K562 (cell line): ENCODE data around the gene SPG21. TPM values are rescaled to one million over a fixed set of nuclear protein-coding genes. Genes with fewer than 3 reads are reported as not detected.

Experiments
- DACH1 ChIP-seq: fragments of 450-650 bp; IDR thresholded peaks from 2 replicates; pipeline ENCODE4 v1.6.1; 2018; ENCODE audit not compliant: partially characterized antibody
- ELF2 ChIP-seq: fragments of 250-450 bp; sonication (Bioruptor Pico); IDR thresholded peaks from 2 replicates; pipeline ENCODE4 v1.5.0; 2021; ENCODE audit warnings: mild to moderate bottlenecking
- ETS1 ChIP-seq: conservative IDR thresholded peaks from 2 replicates; pipeline ENCODE4 v1.6.1; 2011; ENCODE audit warnings: low read depth, mild to moderate bottlenecking, low read length; ENCODE audit not compliant: control insufficient read depth
- ETV6 ChIP-seq, 3 experiments: fragments of 150-350 bp in 1 of 3; sonication (generic) in 1 of 3; formaldehyde crosslinking in 1 of 3; IDR thresholded peaks; 2 replicates each; pipeline versions ENCODE4 v1.6.1 to v1.8.0; 2014 to 2022; ENCODE audit warnings: borderline replicate concordance in 2 of 3, low read depth in 2 of 3, antibody characterized with exemption in 1 of 3, low read length in 1 of 3, mild to moderate bottlenecking in 1 of 3, missing genetic modification reagents in 1 of 3
- FOXJ2 ChIP-seq: fragments of 200-800 bp; sonication (Bioruptor generic); IDR thresholded peaks from 2 replicates; pipeline ENCODE4 v1.6.1; 2016; ENCODE audit warnings: missing genetic modification characterization, missing compliant biosample characterization
- HCFC1 ChIP-seq: IDR thresholded peaks from 2 replicates; pipeline ENCODE4 v1.6.1; 2012; ENCODE audit warnings: low read depth, low read length, improper control_type of control experiment
- IFI16 ChIP-seq: fragments of 250-450 bp; sonication (Bioruptor Pico); IDR thresholded peaks from 2 replicates; pipeline ENCODE4 v2.1.2; 2022; ENCODE audit warnings: mild to moderate bottlenecking, inconsistent platforms
- MLLT1 ChIP-seq, 2 experiments: fragments of 450-650 bp; IDR thresholded peaks; 2 replicates each; pipeline ENCODE4 v1.6.1; 2016
- NCOA2 ChIP-seq, 2 experiments: fragments of 450-650 bp; IDR thresholded peaks; 2 replicates each; pipeline ENCODE4 v1.6.1; 2018; ENCODE audit warnings: mild to moderate bottlenecking in 2 of 2, moderate library complexity in 1 of 2; ENCODE audit not compliant: partially characterized antibody in 2 of 2
- NFIC ChIP-seq: fragments of 450-650 bp; IDR thresholded peaks from 2 replicates; pipeline ENCODE4 v1.6.1; 2017; ENCODE audit warnings: mild to moderate bottlenecking, inconsistent platforms
- PHF20 ChIP-seq: fragments of 450-650 bp; IDR thresholded peaks from 2 replicates; pipeline ENCODE4 v1.6.1; 2018; ENCODE audit not compliant: partially characterized antibody
- POLR2AphosphoS5 ChIP-seq: IDR thresholded peaks from 2 replicates; pipeline ENCODE4 v1.6.1; 2011; ENCODE audit warnings: mild to moderate bottlenecking, low read depth, low read length, moderate library complexity; ENCODE audit not compliant: control insufficient read depth, insufficient read depth
- POLR2G ChIP-seq: fragments of 200-400 bp; formaldehyde crosslinking; IDR thresholded peaks from 2 replicates; pipeline ENCODE4 v1.6.1; 2017; ENCODE audit warnings: low read depth, mild to moderate bottlenecking, antibody characterized with exemption, low read length, moderate library complexity
- PRPF4 ChIP-seq: fragments of 200-400 bp; formaldehyde crosslinking; IDR thresholded peaks from one replicate; pipeline ENCODE4 v1.6.1; 2017; ENCODE audit warnings: low read length, low read depth, mild to moderate bottlenecking; ENCODE audit not compliant: insufficient read depth, poor library complexity, severe bottlenecking
- TEAD1 ChIP-seq, 2 experiments: fragments of 450-650 bp in 1 of 2; sonication (generic) in 1 of 2; formaldehyde crosslinking; IDR thresholded peaks; 2 replicates each; pipeline versions ENCODE4 v1.4.0 to v1.8.0; 2020 to 2022; ENCODE audit warnings: mild to moderate bottlenecking in 2 of 2, missing genetic modification reagents in 1 of 2
- YY1 ChIP-seq, 3 experiments: IDR thresholded peaks; 2 replicates each; pipeline ENCODE4 v1.6.1; 2011; ENCODE audit warnings: low read length in 2 of 3, mild to moderate bottlenecking in 2 of 3, moderate library complexity in 2 of 3, borderline replicate concordance in 1 of 3, control low read depth in 1 of 3, low read depth in 1 of 3; ENCODE audit not compliant: insufficient read depth in 3 of 3, insufficient replicate concordance in 2 of 3, control insufficient read depth in 1 of 3, insufficient read length in 1 of 3; ENCODE audit errors: extremely low read depth in 1 of 3
- ZFP1 ChIP-seq: fragments of 450-650 bp; formaldehyde crosslinking; IDR thresholded peaks from 2 replicates; pipeline ENCODE4 v1.4.0; 2020; ENCODE audit warnings: mild to moderate bottlenecking, mixed read lengths
- polyA plus RNA-seq, 8 experiments: library from polyadenylated mRNA; depleted of rRNA in 4 of 8; stranded (reverse) in 5 of 8; unstranded in 3 of 8; fragments of >200 nt; fragmentation: Nextera tagmentation in 2 of 8; fragmentation: Illumina TruSeq in 1 of 8; extraction: Ambion mirVana in 2 of 8; extraction: Trizol in 1 of 8; gene quantifications; 2 replicates each; pipeline versions ENCODE4 v1.2.1 to v1.2.3, GENCODE V29; 2011 to 2014; ENCODE audit warnings: inconsistent platforms in 1 of 8, missing spikeins in 1 of 8
- total RNA-seq, 7 experiments: library from RNA; depleted of rRNA in 6 of 7; stranded (reverse); fragments of >200 nt in 6 of 7; fragmentation: Illumina TruSeq in 2 of 7; extraction: Trizol in 2 of 7; gene quantifications; 2 replicates each; pipeline versions ENCODE4 v1.2.1 to v1.2.3, GENCODE V29; 2011 to 2021; ENCODE audit warnings: low replicate concordance in 1 of 7
- TF ChIP-seq, protein P1 (sequence below): fragments of 450-650 bp; IDR thresholded peaks from 2 replicates; pipeline ENCODE4 v1.6.1; 2016; ENCODE audit warnings: antibody characterized with exemption
- TF ChIP-seq, protein P2 (sequence below): fragments of 450-650 bp; formaldehyde crosslinking; conservative IDR thresholded peaks from 2 replicates; pipeline ENCODE4 v1.4.0; 2022; ENCODE audit warnings: mild to moderate bottlenecking, missing genetic modification characterization

SPG21 gene
- total and polyA plus RNA-seq, 9 of the 15 experiments (the other 6 are each of a cell fraction or from before 2014, with no cell fraction given) = 22.8 to 98.8 (median 65.1) TPM

GRCh38 chr15:64989416-64990167 lies at the start of gene SPG21 (continued):
- TF ChIP-seq DACH1 (peak; percentile 47), POLR2G (peak; percentile 89), IFI16 (CRISPR knock-in tag) (no peak), ETS1 (peak; percentile 68), HCFC1 (peak; percentile 52), PRPF4 (no peak), NCOA2 (IDR thresholded peaks at IDR 0.05; ENCODE audit: partially characterized antibody in 2 of 2) (no peak), TEAD1 (CRISPR knock-in tag; IDR thresholded peaks at IDR 0.05) (peak in 1 of 2 experiments; percentile 31; a peak in 1 of 4 replicates), ETV6 (IDR thresholded peaks at IDR 0.05; ENCODE audit: borderline replicate concordance in 1 of 2, low read depth in 2 of 2, low read length in 1 of 2) (0 out of 4 replicates have a peak, but pooled peaks of 1 of the 2 experiments have one; percentile 19), ETV6 (CRISPR knock-in tag; IDR thresholded peaks at IDR 0.05; ENCODE audit: borderline replicate concordance) (no peak), MLLT1 (IDR thresholded peaks at IDR 0.05) (peak in 1 of 2 experiments; percentile 61; a peak in 1 of 4 replicates), NFIC (peak; percentile 4; the same call in 1 of the 2 replicates), ZFP1 (CRISPR knock-in tag) (no peak), FOXJ2 (tag) (peak; percentile 45; the same call in 1 of the 2 replicates), POLR2AphosphoS5 (peak; percentile 55; the same call in 1 of the 2 replicates), PHF20 (peak; percentile 83), ELF2 (peak; percentile 97), YY1 (IDR thresholded peaks at IDR 0.05; ENCODE audit: borderline replicate concordance in 1 of 3, control insufficient read depth in 1 of 3, extremely low read depth in 1 of 3, insufficient read depth in 3 of 3, insufficient read length in 1 of 3, insufficient replicate concordance in 2 of 3, low read depth in 1 of 3, low read length in 2 of 3) (peak in 1 of 3 experiments; percentile 33)
- TF ChIP-seq, protein P1, sequence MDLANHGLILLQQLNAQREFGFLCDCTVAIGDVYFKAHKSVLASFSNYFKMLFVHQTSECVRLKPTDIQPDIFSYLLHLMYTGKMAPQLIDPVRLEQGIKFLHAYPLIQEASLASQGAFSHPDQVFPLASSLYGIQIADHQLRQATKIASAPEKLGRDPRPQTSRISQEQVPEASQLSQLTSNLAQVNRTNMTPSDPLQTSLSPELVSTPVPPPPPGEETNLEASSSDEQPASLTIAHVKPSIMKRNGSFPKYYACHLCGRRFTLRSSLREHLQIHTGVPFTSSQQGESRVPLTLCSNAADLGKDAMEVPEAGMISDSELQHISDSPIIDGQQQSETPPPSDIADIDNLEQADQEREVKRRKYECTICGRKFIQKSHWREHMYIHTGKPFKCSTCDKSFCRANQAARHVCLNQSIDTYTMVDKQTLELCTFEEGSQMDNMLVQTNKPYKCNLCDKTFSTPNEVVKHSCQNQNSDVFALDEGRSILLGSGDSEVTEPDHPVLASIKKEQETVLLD = peak; percentile 85
- TF ChIP-seq, protein P2, sequence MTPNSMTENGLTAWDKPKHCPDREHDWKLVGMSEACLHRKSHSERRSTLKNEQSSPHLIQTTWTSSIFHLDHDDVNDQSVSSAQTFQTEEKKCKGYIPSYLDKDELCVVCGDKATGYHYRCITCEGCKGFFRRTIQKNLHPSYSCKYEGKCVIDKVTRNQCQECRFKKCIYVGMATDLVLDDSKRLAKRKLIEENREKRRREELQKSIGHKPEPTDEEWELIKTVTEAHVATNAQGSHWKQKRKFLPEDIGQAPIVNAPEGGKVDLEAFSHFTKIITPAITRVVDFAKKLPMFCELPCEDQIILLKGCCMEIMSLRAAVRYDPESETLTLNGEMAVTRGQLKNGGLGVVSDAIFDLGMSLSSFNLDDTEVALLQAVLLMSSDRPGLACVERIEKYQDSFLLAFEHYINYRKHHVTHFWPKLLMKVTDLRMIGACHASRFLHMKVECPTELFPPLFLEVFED = peak; percentile 53; the same call in 1 of the 2 replicates
